GM18867 (cell line): ENCODE results near the gene PFKM.

ENCODE experiments used
- ATAC-seq: cut with Tn5 transposase; IDR thresholded peaks from one replicate; pipeline ENCODE4 v1.9.1; 2021; ENCODE audit warnings: mild to moderate bottlenecking, moderate library complexity; ENCODE audit not compliant: unreplicated experiment

The PFKM gene

GRCh38 chr12:48119078-48119833, at the start of gene PFKM:
Gene PFKM, plus strand, starts transcription at chr12:48119364. Its CDS starts 3,411 bp downstream, at chr12:48122775.
- ATAC-seq, result peak; percentile 99

- no peak for ATAC-seq
Observed at GRCh38 chr12:48070033-48070432, 49.1 kb upstream of the PFKM start.

GRCh38 chr12:48070731-48071130, 48.4 kb upstream of the PFKM start:
- ATAC-seq, result no peak

- no peak for ATAC-seq
Observed at GRCh38 chr12:48071808-48072207, 47.4 kb upstream of the PFKM start.

GRCh38 chr12:48072266-48072665, 46.9 kb upstream of the PFKM start:
- ATAC-seq, result no peak

GRCh38 chr12:48074266-48074665, 44.9 kb upstream of the PFKM start:
- ATAC-seq, result no peak

GRCh38 chr12:48075832-48076231, 43.3 kb upstream of the PFKM start:
- no peak for ATAC-seq

- ATAC-seq, result no peak
Observed at GRCh38 chr12:48077111-48077510, 42.1 kb upstream of the PFKM start.

GRCh38 chr12:48078901-48079300, 40.3 kb upstream of the PFKM start:
- no peak for ATAC-seq

GRCh38 chr12:48080285-48080684, 38.9 kb upstream of the PFKM start:
- no peak for ATAC-seq

- ATAC-seq, result no peak
Observed at GRCh38 chr12:48080821-48081220, 38.3 kb upstream of the PFKM start.

- no peak for ATAC-seq
Observed at GRCh38 chr12:48084066-48084465, 35.1 kb upstream of the PFKM start.

GRCh38 chr12:48084841-48085460, 34.2 kb upstream of the PFKM start:
- ATAC-seq, result no peak

- no peak for ATAC-seq
Observed at GRCh38 chr12:48086327-48086726, 32.8 kb upstream of the PFKM start.

GRCh38 chr12:48092611-48093010, 26.6 kb upstream of the PFKM start:
- ATAC-seq, result no peak

- no peak for ATAC-seq
Observed at GRCh38 chr12:48104531-48104930, 14.6 kb upstream of the PFKM start.

GRCh38 chr12:48105321-48105866, 13.8 kb upstream of the PFKM start:
- peak; percentile 24 for ATAC-seq

GRCh38 chr12:48105867-48106680, 13.1 kb upstream of the PFKM start, which contains the start of gene SENP1:
Gene SENP1, minus strand, starts transcription at chr12:48106079. Its CDS starts 4,607 bp downstream, at chr12:48101472.
- peak; percentile 75 for ATAC-seq

- no peak for ATAC-seq
Observed at GRCh38 chr12:48106681-48107613, 12.2 kb upstream of the PFKM start.

- ATAC-seq, result no peak
Observed at GRCh38 chr12:48109424-48109823, 9.7 kb upstream of the PFKM start.
